Suppressor macrophage treated with lipopolysaccharide for 4 hours (primary cell): ENCODE data around the gene TRAPPC12.
"Not testable (repeated sequence)": the region's sequence is repeated elsewhere in the genome, so short reads cannot be mapped to it uniquely, and the experiment has no call there.

Experiments
- DNase-seq: peaks from one replicate; pipeline ENCODE4 v3.0.0-alpha.2; 2020

Gene TRAPPC12

DNA sequence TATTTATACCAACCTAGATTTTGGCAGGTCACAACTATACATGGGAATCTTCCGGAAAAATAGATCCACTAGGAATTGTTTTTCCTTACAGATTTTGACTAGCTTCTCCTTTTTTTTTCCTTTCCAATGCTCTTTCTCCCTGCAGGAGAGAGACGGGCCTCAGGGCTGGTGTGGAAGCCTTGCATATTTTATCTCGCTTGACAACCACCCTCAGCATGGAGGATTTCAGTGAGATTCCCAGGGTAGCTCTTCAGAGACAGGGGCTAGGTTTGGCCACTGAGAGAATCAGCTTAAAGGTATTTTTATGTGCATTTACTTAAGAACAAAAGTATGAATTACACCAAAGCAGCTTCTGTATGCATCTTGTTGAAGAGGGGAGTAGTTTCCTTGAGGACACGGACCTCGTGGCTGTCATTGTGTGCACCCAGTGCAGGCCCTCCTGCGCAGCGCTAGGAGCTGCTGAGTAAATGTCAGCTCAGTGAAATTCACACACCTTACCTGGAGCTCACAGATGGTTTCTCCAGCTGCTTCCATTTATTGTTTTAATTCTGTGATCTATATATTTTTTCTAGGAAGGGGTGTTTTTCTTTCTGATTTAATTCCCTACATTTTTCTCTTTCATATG lies 54.4 kb downstream of the TRAPPC12 start:
- no peak for DNase-seq

DNA sequence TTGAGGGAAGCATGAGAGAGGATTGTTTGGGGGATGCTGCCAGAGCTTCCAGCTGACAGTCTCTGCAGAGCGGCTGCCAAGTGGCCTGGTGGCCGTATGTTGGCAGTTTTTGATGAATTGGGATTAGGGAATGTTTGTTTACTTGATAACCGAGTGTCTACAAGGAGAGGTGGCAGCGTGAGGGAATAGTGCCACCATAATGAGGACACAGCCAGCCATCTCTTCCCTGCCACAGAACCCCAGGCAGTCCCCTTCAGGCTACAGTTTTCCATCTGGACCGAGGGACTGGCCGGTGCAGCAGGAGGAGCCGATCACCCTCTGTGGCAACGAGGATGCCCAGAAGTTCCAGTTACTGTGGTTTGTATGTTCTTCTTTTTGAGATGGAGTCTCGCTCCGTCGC lies 55.2 kb downstream of the TRAPPC12 start:
- DNase-seq, result no peak

DNA sequence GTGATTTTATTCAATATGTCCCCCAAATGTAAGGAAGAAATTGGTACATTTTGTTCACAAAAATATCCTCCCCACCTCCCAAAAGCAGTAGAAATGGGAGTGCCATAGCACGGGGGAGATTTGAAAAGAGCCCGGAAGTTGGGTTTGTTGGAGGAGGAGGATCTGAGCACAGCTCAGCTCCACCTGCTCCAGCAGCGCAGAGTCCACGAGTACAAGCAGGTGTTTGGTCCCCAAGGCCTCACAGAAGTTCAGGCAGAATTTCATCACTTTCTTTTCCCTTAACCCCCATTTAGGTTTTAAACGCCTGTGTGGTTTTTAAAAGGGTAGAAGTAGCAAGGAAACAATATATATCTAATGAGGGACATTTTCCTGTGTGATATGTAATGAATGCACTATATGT lies 56.0 kb downstream of the TRAPPC12 start:
- DNase-seq, result no peak

DNA sequence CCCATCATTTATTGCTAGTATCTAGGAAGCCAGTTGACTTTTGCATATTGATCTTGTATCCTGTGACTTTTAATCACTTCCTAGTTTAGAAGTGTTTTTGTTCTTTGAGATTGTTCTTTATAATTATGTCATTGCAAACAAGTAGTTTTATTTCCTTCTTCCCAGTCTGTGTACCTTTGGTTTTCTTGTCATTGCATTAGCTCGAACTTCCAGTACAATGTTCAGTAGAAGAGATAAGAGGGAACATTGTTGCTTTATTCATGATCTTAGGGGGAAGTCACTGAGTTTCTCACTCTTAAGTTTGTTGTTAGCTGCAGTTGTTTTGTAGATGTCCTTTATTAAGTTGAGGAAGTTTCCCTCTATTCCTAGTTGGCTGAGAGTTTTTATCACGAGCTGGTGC lies 61.0 kb downstream of the TRAPPC12 start:
- no peak for DNase-seq

DNA sequence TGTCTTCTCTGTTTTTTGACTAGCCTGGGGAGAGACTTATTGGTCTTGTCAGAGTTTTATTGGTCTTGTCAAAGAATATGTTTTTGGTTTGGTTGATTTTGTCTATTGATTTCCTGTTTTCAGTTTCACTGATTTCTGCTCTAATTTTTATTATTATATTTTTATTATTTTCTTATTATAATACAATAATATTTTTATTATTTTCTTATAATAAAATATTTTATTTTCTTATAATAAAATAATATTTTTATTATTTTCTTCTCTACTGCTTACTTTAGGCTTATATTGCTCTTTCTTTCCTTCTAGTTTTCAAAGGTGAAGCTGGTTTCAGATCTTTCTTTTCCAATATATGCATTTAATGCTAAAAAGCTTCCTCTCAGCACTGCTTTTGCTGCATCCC lies 62.0 kb downstream of the TRAPPC12 start:
- no peak for DNase-seq

DNA sequence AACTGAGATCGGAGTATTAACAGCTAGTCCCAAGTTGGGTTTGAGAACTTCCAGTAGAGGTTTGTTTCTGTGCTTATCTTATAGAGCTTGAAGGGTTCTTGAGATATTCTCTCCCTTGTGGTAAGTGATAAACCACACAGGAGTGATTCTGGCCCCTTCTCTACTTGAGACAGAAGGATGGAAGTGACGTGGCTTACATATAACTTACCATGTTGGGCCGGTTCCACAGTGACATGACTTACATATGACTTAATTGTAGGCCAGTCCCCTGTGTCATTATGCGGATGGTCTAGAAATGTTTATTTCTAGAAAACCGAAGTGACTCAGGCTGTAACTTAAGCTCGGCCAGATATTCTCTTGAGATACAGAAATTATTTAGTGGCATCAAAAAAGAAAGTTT lies 62.7 kb downstream of the TRAPPC12 start:
- no peak for DNase-seq

DNA sequence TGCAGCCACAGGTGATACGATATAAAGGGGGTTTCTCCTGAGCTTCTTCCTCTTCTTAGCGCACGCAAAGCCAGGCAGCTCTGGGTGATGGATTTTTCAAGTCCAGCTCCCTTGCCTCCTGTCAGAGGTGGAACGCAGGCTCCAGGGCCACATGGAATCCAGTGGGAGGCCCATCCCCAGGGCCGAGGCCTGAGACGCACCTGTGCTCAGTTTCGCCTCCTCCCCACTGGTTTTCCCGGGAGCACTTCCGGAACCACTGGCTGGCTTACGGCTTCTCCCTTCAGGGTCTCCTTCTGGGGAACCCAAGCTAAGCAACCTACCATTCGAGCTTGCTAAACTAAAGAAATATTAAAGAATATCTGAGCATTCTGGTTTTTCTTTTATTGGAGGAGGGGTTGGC lies 63.6 kb downstream of the TRAPPC12 start:
- no peak for DNase-seq

DNA sequence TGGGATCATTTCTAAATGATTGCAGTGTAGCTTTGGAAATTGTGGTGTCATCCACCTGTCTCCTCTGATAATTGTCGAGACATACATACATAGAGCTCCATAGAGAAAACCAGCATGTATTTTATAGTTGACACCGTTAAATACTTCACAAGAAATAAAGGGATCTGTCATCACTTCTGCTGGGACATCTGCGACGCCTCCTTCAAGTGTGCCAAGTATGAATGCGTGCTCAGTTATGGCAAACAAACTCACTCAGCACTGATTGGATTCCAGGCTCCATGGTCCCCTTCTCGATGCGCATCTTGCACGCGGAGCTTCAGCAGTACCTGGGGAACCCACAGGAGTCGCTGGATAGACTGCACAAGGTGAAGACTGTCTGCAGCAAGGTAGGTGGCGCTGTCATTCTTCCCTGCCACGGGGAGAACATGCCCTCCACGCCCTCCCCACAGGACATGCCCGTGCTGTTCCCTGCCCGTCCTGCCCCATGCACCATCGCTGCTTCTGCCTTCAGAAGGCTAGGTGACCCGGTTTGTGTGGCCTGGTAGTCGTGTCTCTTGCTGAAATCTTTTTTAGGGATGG lies 64.1 kb downstream of the TRAPPC12 start:
- no peak for DNase-seq

DNA sequence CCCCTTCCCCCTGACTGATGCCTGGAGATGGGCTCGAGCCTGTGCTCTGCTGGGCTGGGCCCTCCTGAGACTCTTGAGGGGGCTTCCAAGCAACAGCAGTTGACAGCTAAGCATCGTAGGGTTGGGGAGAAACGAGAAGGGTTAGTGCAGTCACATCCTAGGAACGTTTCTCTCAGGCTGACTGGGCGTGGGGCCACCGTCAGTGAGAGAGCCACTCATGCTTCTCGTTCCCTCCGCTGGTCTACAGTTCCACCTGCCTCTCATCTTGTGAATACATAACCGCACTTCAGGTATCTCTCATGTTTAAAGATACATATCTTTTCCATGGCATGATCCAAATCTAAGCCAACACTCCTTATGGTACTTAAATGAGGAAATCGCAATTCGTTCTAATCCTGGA lies 66.4 kb downstream of the TRAPPC12 start:
- no peak for DNase-seq

DNA sequence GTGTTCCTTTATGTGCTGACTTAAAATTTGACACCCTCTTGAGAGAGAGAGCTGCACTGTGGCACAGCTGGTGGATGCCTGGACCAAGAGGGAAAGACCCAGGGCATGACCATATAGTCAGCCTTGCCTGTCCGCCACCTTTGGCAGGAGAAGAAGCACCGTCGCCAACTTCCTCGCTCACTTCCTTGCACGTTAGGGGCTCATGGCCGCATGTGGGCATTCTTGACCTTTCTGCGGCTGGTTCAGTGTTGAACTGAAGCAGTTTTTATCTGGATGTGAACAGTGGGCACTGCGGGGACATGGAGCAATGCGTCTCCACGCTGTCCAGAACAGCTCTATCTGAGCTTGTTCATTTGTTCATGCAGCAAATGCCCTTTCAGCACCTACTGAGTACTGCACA lies 66.9 kb downstream of the TRAPPC12 start:
- no peak for DNase-seq

DNA sequence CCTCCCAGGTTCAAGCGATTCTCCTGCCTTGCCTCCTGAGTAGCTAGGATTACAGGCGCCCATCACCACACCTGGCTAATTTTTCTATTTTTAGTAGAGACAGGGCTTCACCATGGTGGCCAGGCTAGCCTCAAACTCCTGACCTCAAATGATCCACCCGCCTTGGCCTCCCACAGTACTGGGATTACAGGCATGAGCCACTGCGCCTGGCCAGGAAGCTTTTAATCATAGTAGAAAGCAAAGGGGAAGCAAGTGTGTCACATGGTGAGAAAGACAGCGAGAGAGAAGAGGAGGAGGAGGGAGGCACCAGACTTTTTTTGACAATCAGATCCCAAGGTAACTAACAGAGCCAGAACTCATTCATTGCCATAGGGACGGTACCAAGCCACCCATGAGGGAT lies 67.7 kb downstream of the TRAPPC12 start:
- DNase-seq, result not testable (repeated sequence)

DNA sequence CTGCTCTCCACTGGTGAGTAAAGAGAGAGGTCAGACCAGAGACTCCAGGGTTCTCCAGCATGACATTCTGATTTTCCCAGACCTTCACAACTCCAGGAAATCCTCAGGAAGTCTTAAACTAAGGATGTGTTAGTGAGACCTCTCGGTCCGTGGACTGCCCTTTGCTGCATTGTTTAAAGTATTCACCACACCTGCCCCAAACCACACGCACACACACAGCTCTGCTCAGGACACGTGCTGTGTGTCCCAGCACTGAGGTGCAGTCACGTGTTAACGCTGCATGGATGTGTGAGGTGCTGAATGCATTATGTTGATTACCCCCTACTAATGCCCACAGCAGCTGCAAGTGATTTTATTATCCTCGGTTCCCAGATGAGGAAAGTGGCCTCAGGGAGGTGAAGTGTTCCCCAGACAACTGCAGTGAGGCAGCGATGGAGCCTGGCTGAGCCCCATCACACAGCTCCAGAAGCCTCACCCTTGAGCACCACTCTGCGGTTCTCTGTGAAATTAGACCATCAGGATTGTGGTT lies 68.4 kb downstream of the TRAPPC12 start:
- no peak for DNase-seq

DNA sequence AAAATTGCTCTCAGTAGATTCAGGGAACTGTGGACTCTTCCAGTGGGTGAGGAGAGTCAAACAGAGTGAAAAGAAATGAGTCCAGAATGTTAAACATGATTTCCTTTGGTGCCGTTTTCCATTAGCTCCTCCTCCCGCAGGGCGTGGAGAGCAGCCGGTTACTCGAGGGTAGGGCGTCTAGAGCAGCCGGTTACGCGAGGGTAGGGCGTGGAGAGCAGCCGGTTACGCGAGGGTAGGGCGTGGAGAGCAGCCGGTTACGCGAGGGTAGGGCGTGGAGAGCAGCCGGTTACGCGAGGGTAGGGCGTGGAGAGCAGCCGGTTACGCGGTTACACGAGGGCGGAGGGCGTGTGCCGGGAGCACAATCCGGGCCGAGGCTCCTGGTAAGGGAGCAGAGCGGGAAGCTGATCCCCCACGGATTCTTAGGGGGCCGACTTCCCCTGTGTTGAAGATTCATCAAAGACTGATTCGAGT lies 69.0 kb downstream of the TRAPPC12 start:
- DNase-seq, result not testable (repeated sequence)

DNA sequence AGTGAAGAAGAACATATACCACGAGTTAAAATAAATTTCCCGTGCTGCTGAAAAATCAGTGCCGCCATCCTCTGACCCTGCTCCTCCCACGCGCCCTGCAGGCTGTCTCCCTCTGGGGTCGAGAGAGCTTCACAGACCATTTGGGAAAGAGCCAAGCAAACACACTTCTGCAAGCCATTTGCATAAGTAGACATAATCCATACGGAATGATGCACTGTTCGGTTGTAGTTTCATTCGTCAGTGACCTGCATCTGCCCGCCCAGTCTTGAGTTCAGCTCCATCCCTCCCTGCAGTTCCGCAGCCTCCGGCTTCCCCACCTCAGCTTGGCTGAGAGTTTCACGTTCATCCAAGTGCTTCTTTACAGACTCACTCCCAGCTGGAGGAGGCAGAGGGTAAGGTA lies 69.6 kb downstream of the TRAPPC12 start:
- DNase-seq, result no peak

DNA sequence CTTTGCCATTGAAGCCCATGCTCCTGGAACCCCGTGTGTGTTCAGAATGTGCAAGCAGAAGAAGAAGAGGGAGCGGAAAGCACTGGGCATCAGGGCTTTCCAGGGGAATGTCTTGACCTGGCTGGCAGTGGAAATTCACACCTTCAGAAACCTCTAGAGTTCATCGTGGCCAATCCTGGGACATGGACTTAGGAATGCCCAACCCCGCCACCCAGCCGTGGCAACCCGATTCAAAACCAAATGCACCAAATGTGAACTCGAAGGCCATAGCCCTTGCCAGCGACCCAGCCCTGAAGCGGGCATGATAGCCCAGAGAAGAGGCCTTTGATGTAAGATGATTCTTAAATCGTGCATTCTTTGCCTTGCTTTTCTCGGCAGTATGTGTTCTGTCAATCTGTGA lies 70.4 kb downstream of the TRAPPC12 start:
- no peak for DNase-seq

DNA sequence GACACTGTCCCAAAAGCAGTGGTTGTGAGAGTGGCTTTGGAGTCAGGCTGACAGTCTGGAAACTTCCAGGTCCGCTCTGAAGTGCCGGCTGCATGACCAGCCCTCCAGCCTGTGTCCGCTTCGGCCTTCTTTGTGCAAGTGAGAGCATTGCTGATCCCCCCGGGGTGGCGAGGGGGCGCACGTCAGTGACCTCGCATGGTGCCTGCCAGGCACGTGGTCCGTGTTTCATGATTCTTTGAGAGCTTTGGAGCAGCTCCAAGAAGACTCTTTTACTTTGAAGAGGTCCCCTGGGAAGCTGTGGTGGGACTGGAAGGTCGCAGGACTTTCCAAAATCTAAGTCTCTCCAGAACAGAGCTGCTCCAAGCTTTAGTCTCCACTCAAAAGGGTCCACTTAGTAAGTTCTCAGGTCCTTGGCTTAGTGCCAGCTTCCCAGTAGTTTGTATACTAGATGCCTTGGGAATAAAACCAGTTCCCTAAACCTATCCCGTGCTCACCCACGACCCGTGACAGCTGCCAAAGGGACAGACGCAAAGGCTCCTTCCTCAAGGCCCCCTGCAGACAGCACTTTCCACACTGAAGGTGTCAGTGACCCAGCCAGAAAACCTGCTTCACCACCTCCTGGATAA lies 71.0 kb downstream of the TRAPPC12 start:
- DNase-seq, result no peak

DNA sequence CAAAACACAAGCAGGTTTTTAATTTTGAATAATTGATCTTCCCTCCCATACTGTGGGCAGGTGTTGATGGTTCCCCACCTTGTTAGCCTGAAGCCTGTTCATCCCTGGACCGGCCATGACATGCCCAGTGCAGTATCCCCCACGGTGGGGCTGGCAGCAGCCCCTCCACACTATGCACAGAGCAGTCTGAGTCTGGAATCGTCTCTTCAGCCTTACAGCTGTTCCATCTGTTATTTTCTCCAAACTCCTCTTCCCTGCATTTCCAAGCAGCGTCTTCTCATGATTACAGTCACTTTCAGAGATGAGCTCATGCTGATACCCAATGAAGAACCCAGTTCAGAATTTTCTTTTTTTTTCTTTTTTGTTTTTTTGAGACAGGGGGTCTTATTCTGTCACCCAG lies 71.7 kb downstream of the TRAPPC12 start:
- no peak for DNase-seq

DNA sequence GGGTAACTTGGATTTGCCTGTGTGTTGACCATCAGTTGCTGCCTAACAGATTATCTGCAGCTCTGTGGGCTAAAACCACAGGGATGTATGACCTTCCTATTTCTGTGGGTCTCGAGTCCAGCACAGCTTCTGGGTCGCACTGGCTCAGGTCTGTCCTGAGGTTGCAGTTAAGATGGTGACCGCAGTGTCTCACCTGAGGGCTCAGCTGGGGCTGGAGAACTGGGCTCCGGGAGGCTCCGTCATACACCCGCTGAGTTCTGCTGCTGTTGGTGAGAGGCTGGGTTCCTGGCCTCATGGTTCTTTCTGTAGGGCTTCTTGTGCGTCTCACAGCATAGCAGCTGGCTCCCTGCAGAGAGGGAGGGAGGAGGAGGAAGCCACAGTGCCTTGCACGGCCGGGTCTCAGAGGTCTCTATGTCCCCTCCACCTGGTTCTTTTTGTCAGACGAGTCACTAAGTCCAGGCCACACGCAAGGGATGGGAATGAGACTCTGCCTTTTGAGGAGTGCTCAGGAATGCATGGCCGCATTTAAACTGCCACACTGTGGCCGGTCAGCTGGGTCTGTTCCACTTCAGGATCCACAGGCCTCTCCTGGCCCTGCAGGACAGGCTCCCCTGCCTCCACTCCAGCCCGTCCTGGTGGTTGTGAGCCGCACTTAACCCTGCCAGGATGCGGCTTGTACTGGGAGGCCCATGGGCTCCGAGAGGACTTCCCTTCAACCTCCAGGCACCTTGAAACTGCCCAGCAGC lies 72.6 kb downstream of the TRAPPC12 start:
- no peak for DNase-seq

DNA sequence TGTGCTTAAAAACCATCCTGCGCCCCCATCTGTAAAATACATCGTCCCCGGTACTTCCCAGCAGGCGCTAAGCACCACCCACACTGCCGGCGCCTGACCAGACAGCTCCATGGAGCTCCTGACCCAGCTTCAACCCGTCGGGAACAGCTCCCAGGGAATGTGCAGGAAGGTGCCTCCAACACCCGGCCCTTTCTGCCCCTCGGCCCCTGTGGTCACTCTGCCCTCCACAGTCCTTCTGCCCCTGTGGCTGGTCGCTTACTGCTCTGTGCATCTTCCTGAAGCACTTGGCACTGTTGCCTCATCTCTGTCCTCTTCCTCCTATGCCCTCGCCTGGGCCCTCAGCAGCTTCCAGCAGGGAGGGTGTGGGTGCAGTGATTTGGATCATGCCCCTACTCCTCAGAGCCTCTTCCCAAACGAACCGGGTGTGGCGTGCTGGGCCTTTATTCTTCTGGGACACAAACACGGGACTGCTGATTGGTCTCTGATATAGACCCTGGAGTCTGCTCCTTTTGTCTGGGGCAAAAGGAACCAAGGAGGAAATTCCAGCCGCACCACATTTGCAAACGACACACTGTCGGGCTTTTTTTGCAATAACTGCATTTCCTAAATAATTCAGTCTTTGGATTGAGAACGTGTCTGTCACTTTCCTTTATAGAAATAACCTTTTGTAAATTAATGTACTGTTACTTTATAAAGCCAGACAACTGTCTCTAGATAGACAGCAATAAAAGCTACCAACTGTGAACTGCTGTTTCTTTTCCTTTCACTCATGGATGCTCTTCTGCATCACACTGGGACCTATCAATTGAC lies 73.9 kb downstream of the TRAPPC12 start:
- no peak for DNase-seq

DNA sequence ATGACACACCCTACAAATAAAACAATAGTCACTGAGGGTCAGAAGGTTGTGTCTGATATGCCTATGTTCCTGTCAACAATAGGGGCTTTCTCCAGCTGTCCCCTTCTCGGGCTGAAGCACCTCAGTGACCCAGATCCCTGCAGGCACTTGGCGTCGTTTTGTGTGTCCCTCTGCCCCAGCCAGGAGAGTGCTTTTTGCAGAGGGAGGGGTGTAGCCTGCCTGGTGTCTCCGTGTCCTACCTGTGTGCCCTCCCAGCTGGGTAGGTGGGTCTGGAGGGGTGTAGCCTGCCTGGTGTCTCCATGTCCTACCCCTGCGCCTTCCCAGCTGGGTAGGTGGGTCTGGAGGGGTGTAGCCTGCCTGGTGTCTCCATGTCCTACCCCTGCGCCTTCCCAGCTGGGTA lies 74.5 kb downstream of the TRAPPC12 start:
- not testable (repeated sequence) for DNase-seq

DNA sequence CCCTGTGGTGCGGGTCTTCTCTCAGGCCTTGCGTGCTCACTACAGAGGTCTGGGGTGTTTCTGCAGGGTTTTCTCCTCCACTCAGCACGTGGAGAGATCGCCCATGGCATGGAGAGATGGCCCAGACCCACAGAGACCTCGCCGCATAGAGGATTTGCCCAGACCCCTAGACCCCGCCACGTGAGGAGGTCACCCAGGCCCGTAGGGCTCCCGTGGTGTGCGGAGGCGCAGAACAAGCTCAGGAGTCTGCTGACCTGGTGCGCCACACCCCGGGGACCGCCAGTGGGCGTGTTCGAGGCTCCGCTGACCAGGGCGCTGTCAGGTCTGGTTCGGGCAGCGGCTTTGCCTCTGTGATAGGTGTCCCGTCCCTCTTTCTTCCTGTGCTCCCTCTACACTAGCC lies 75.3 kb downstream of the TRAPPC12 start:
- no peak for DNase-seq

DNA sequence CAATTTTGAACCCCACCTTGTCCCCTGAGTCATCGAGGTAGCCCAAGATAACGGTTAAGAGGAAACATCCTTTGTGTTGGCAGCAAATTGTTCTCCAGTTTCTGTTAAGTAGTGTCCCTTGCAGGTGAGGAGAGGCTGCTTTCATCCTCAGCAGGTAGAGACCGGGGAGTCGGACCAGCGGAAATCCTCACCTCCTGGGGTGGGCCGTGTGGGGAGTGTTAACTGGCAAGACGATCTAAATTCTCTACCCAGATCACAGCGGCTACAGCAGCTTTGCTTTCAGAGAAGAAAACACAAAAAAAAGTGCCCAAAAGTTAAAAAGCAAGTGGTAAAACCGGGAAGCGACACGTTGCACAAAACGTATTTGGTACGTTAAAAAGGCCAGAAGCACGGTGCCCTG lies 76.6 kb downstream of the TRAPPC12 start:
- no peak for DNase-seq
